ENCODE results near the gene SLC24A4.

SLC24A4 gene

GRCh38 chr14:92382677-92383076, 59.7 kb downstream of the SLC24A4 start:
- Histone ChIP-seq H3K9ac (no peak overlapping the region), H3K4me1 (no peaks in the 10 kb centered on the region), H3K36me3 (no peaks in the 10 kb centered on the region), H3K27me3 (no peaks in the 10 kb centered on the region), H4K20me1 (no peaks in the 10 kb centered on the region), H3K27ac (no peak overlapping the region), H3K4me2 (no peak overlapping the region), H3K9me3 (no peaks in the 10 kb centered on the region), H3K4me3 (no peak overlapping the region)
- no peak for TF ChIP-seq Cebpa-rat (IDR thresholded peaks at IDR 0.05)

GRCh38 chr14:92383805-92384204, 60.8 kb downstream of the SLC24A4 start:
- H3K36me3 ChIP-seq: no peaks in the 10 kb centered on the region
- no peak for TF ChIP-seq Cebpa-rat (IDR thresholded peaks at IDR 0.05)
- H4K20me1 ChIP-seq: no peaks in the 10 kb centered on the region
- no peaks in the 10 kb centered on the region for H3K4me1 ChIP-seq
- no peak overlapping the region for H3K27ac ChIP-seq
- H3K9me3 ChIP-seq: no peaks in the 10 kb centered on the region
- H3K27me3 ChIP-seq: no peaks in the 10 kb centered on the region
- H3K4me3 ChIP-seq: no peak overlapping the region
- no peak overlapping the region for H3K9ac ChIP-seq
- H3K4me2 ChIP-seq: no peak overlapping the region

- no peak overlapping the region for H3K4me3 ChIP-seq
- TF ChIP-seq Cebpa-rat (IDR thresholded peaks at IDR 0.05): no peak
- no peak overlapping the region for H3K4me2 ChIP-seq
- H3K27ac ChIP-seq: no peak overlapping the region
- peaks cover 5% of the 10 kb centered on the region for H3K4me1 ChIP-seq
- H3K9ac ChIP-seq: no peak overlapping the region
- no peaks in the 10 kb centered on the region for H3K9me3 ChIP-seq
- H4K20me1 ChIP-seq: no peaks in the 10 kb centered on the region
- no peaks in the 10 kb centered on the region for H3K27me3 ChIP-seq
- H3K36me3 ChIP-seq: no peaks in the 10 kb centered on the region
These were observed 61.6 kb downstream of the SLC24A4 start for GRCh38 chr14:92384461-92385133.

GRCh38 chr14:92385561-92385960, 62.6 kb downstream of the SLC24A4 start:
- no peaks in the 10 kb centered on the region for H3K27me3 ChIP-seq
- no peak for TF ChIP-seq Cebpa-rat (IDR thresholded peaks at IDR 0.05)
- no peak overlapping the region for H3K4me2 ChIP-seq
- no peaks in the 10 kb centered on the region for H4K20me1 ChIP-seq
- H3K9ac ChIP-seq: no peak overlapping the region
- H3K27ac ChIP-seq: no peak overlapping the region
- H3K4me3 ChIP-seq: no peak overlapping the region
- H3K36me3 ChIP-seq: no peaks in the 10 kb centered on the region
- H3K4me1 ChIP-seq: peaks cover 8% of the 10 kb centered on the region
- no peaks in the 10 kb centered on the region for H3K9me3 ChIP-seq

- TF ChIP-seq Cebpa-rat (IDR thresholded peaks at IDR 0.05): no peak
- no peaks in the 10 kb centered on the region for H3K27me3 ChIP-seq
- no peaks in the 10 kb centered on the region for H4K20me1 ChIP-seq
- no peak overlapping the region for H3K27ac ChIP-seq
- H3K4me2 ChIP-seq: no peak overlapping the region
- H3K9me3 ChIP-seq: no peaks in the 10 kb centered on the region
- H3K4me1 ChIP-seq: peaks cover 10% of the 10 kb centered on the region
- H3K9ac ChIP-seq: no peak overlapping the region
- H3K36me3 ChIP-seq: no peaks in the 10 kb centered on the region
- H3K4me3 ChIP-seq: no peak overlapping the region
These were observed 63.2 kb downstream of the SLC24A4 start for GRCh38 chr14:92386165-92386564.

GRCh38 chr14:92386637-92387036, 63.7 kb downstream of the SLC24A4 start:
- TF ChIP-seq Cebpa-rat (IDR thresholded peaks at IDR 0.05): no peak
- H3K27me3 ChIP-seq: no peaks in the 10 kb centered on the region
- H3K9ac ChIP-seq: no peak overlapping the region
- no peak overlapping the region for H3K4me3 ChIP-seq
- H3K9me3 ChIP-seq: no peaks in the 10 kb centered on the region
- H3K4me1 ChIP-seq: peaks cover 14% of the 10 kb centered on the region
- no peak overlapping the region for H3K27ac ChIP-seq
- no peaks in the 10 kb centered on the region for H3K36me3 ChIP-seq
- H3K4me2 ChIP-seq: no peak overlapping the region
- H4K20me1 ChIP-seq: no peaks in the 10 kb centered on the region

- H3K27me3 ChIP-seq: no peaks in the 10 kb centered on the region
- H3K9me3 ChIP-seq: no peaks in the 10 kb centered on the region
- H3K4me2 ChIP-seq: no peak overlapping the region
- no peak overlapping the region for H3K27ac ChIP-seq
- H3K36me3 ChIP-seq: no peaks in the 10 kb centered on the region
- H3K4me3 ChIP-seq: no peak overlapping the region
- no peak overlapping the region for H3K9ac ChIP-seq
- H4K20me1 ChIP-seq: no peaks in the 10 kb centered on the region
- H3K4me1 ChIP-seq: peaks cover 19% of the 10 kb centered on the region
- TF ChIP-seq Cebpa-rat (IDR thresholded peaks at IDR 0.05): no peak
These were observed 64.6 kb downstream of the SLC24A4 start for GRCh38 chr14:92387578-92387977.

GRCh38 chr14:92389598-92390158, 66.7 kb downstream of the SLC24A4 start:
- Histone ChIP-seq H3K36me3 (no peaks in the 10 kb centered on the region), H4K20me1 (no peaks in the 10 kb centered on the region), H3K27ac (no peak overlapping the region), H3K4me2 (peak overlapping the region; percentile 13; the same call in 1 of the 2 replicates), H3K27me3 (no peaks in the 10 kb centered on the region), H3K4me3 (no peak overlapping the region), H3K9me3 (no peaks in the 10 kb centered on the region), H3K4me1 (peaks cover 19% of the 10 kb centered on the region), H3K9ac (no peak overlapping the region)
- TF ChIP-seq Cebpa-rat (IDR thresholded peaks at IDR 0.05): no peak

- H3K4me2 ChIP-seq: peak overlapping the region; percentile 7; the same call in 1 of the 2 replicates
- H3K36me3 ChIP-seq: no peaks in the 10 kb centered on the region
- no peak for TF ChIP-seq Cebpa-rat (IDR thresholded peaks at IDR 0.05)
- H3K27ac ChIP-seq: no peak overlapping the region
- no peaks in the 10 kb centered on the region for H4K20me1 ChIP-seq
- H3K4me1 ChIP-seq: peaks cover 19% of the 10 kb centered on the region
- no peaks in the 10 kb centered on the region for H3K9me3 ChIP-seq
- no peaks in the 10 kb centered on the region for H3K27me3 ChIP-seq
- no peak overlapping the region for H3K4me3 ChIP-seq
- no peak overlapping the region for H3K9ac ChIP-seq
These were observed 68.8 kb downstream of the SLC24A4 start for GRCh38 chr14:92391726-92392125.

GRCh38 chr14:92392711-92393110, 69.7 kb downstream of the SLC24A4 start:
- TF ChIP-seq Cebpa-rat (IDR thresholded peaks at IDR 0.05): no peak
- Histone ChIP-seq H3K4me2 (no peak overlapping the region), H3K4me3 (no peak overlapping the region), H3K27me3 (no peaks in the 10 kb centered on the region), H3K9ac (no peak overlapping the region), H4K20me1 (no peaks in the 10 kb centered on the region), H3K4me1 (peaks cover 19% of the 10 kb centered on the region), H3K9me3 (no peaks in the 10 kb centered on the region), H3K27ac (no peak overlapping the region), H3K36me3 (no peaks in the 10 kb centered on the region)

Measured in BLaER1 (cell line).